ENCODE results near the gene RNASE8.

RNASE8 gene

DNA sequence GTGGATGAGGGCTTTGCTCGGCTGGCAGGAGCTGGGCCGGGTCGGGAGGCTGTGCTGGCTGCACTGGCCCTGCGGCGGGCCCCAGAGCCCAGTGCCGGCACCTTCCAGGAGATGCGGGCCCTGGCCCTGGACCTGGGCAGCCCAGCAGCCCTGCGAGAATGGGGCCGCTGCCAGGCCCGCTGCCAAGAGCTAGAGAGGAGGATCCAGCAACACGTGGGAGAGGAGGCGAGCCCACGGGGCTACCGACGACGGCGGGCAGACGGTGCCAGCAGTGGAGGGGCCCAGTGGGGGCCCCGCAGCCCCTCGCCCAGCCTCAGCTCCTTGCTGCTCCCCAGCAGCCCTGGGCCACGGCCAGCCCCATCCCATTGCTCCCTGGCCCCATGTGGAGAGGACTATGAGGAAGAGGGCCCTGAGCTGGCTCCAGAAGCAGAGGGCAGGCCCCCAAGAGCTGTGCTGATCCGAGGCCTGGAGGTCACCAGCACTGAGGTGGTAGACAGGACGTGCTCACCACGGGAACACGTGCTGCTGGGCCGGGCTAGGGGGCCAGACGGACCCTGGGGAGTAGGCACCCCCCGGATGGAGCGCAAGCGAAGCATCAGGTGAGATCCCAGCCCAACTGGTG, 24.0 kb downstream of the RNASE8 start:
- no peak for DNase-seq
- Histone ChIP-seq H3K4me3 (ENCODE audit: low read depth, low read length) (no peak overlapping the region), H3K36me3 (peaks cover 17% of the 10 kb centered on the region), H3K4me1 (no peaks in the 10 kb centered on the region), H3K9me3 (no peaks in the 10 kb centered on the region), H3K27me3 (no peaks in the 10 kb centered on the region)
- TF ChIP-seq, protein P1, sequence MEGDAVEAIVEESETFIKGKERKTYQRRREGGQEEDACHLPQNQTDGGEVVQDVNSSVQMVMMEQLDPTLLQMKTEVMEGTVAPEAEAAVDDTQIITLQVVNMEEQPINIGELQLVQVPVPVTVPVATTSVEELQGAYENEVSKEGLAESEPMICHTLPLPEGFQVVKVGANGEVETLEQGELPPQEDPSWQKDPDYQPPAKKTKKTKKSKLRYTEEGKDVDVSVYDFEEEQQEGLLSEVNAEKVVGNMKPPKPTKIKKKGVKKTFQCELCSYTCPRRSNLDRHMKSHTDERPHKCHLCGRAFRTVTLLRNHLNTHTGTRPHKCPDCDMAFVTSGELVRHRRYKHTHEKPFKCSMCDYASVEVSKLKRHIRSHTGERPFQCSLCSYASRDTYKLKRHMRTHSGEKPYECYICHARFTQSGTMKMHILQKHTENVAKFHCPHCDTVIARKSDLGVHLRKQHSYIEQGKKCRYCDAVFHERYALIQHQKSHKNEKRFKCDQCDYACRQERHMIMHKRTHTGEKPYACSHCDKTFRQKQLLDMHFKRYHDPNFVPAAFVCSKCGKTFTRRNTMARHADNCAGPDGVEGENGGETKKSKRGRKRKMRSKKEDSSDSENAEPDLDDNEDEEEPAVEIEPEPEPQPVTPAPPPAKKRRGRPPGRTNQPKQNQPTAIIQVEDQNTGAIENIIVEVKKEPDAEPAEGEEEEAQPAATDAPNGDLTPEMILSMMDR (IDR thresholded peaks at IDR 0.05; ENCODE audit: low read depth, low read length): no peak

DNA sequence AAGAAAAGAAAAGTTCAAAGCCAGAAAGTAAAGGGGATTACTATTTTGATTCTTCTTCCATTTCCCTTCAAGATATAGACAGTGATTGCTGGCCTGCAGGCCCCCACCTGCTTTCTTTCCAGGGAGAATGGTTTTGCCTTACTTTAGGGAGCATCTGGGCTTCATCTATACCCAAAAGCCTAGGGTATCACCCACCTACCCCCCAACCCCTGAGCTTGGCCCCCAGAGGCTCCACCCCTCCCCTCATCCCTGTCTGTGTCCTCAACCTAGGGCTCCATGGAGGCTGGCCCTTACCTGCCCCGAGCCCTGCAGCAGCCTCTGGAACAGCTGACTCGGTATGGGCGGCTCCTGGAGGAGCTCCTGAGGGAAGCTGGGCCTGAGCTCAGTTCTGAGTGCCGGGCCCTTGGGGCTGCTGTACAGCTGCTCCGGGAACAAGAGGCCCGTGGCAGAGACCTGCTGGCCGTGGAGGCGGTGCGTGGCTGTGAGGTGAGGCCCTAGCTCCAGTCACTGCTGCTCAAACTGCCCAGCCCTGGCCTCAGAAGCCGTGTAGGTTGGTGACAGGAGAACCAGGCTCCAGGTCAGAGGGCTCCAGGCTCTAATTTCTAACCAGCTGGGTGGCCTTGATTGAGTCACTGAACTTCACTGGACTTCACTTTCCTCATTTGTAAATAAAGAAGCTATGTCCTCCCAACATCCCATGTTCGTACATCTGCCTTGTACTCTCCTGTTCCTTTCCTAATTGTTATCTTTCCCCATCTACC, 26.1 kb downstream of the RNASE8 start:
- Histone ChIP-seq H3K27me3 (no peaks in the 10 kb centered on the region), H3K36me3 (peaks cover 20% of the 10 kb centered on the region), H3K4me1 (peaks cover 7% of the 10 kb centered on the region; the same call in 1 of the 2 replicates), H3K4me3 (ENCODE audit: low read depth, low read length) (no peak overlapping the region), H3K9me3 (no peaks in the 10 kb centered on the region)
- DNase-seq: no peak
- TF ChIP-seq, protein P1 (IDR thresholded peaks at IDR 0.05; ENCODE audit: low read depth, low read length): no peak

DNA sequence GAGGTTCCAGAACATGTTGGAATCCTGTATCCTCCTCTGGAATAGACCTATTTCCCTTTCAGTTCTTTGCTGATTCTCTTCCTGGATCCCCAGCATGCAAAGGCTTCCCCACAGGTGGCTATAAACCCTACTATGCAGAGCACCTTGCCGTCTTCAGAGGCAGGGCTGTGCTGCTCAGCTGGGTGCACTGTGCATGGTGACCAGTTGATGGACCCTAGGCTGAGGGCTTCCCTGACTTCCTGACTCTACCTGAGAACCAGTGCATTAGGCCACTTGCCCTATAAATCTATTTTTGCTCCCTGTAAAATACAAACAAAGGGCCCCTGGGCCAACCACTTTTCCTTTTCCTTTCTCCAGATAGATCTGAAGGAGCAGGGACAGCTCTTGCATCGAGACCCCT, 26.8 kb downstream of the RNASE8 start:
- Histone ChIP-seq H3K27me3 (no peaks in the 10 kb centered on the region), H3K9me3 (no peaks in the 10 kb centered on the region), H3K4me1 (peaks cover 7% of the 10 kb centered on the region; the same call in 1 of the 2 replicates), H3K4me3 (ENCODE audit: low read depth, low read length) (no peak overlapping the region), H3K36me3 (peaks cover 20% of the 10 kb centered on the region)
- no peak for DNase-seq
- TF ChIP-seq, protein P1 (IDR thresholded peaks at IDR 0.05; ENCODE audit: low read depth, low read length): no peak

DNA sequence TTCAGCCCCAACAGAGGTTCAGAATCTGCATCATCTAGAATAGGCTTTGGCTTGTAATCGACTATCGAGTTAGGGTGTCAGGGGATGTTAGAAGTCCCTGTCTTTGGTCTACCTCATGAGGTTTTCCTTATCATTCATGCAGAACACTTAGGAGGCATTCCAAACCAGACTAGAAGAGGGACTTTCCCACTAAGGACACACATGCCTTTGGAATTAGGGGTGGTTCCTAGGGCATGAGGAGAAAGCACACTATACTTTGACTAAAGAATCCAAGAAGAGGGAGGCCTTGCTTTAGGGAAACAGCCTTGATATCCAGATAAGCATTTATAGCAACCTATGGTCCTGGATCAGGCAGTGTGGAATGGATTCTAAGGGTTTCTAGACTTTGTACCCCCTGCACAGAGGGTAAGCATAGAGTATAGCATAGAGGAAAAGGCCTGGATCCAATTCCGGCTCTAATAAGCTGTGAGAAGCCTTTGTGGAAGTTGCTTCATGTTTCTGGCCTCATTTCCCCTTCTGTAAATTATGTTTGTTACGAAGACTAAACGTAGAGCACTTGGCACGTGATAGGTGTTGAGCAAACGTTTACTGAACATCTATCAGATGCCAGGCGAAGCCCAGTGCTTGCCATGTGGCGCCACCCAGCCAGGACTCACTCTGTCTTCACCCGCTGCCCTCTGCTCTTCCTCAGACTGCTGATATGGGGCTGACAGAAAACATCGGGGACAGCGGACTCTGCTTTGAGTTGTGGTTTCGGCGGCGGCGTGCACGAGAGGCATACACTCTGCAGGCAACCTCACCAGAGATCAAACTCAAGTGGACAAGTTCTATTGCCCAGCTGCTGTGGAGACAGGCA, 27.6 kb downstream of the RNASE8 start:
- TF ChIP-seq, protein P1 (IDR thresholded peaks at IDR 0.05; ENCODE audit: low read depth, low read length): no peak
- no peak for DNase-seq
- Histone ChIP-seq H3K4me3 (ENCODE audit: low read depth, low read length) (no peak overlapping the region), H3K36me3 (peaks cover 23% of the 10 kb centered on the region), H3K9me3 (no peaks in the 10 kb centered on the region), H3K4me1 (peaks cover 7% of the 10 kb centered on the region; the same call in 1 of the 2 replicates), H3K27me3 (no peaks in the 10 kb centered on the region)

DNA sequence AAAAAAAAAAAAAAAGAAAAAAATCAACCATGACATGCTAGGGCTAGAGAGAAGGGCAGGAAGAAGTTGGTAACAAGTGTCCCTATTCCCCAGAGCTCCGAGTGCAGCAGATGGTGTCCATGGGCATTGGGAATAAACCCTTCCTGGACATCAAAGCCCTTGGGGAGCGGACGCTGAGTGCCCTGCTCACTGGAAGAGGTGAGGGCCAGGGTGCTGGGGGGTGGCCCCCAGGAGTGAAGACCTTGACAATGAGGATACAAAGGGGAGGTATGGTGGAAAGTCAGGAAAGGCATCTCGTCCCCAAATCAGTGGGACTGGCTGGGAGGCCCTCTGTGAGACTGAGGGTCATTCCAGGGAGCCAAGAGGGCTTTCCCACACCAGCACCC, 29.3 kb downstream of the RNASE8 start:
- Histone ChIP-seq H3K36me3 (peaks cover 37% of the 10 kb centered on the region), H3K4me3 (ENCODE audit: low read depth, low read length) (no peak overlapping the region), H3K4me1 (peaks cover 7% of the 10 kb centered on the region; the same call in 1 of the 2 replicates), H3K9me3 (no peaks in the 10 kb centered on the region), H3K27me3 (no peaks in the 10 kb centered on the region)
- no peak for DNase-seq
- TF ChIP-seq, protein P1 (IDR thresholded peaks at IDR 0.05; ENCODE audit: low read depth, low read length): no peak
